Stimulated activated CD4-positive, alpha-beta T cell treated with anti-CD3 and anti-CD28 coated beads, Interleukin-15, amount 100 ng/mL, for 48 hours (primary cell): ENCODE measurements around the gene CCDC27.
A peak's percentile ranks its signal among the peaks of the same experiment; 100 is the strongest.
"Not testable (repeated sequence)": the region's sequence is repeated elsewhere in the genome, so short reads cannot be mapped to it uniquely, and the experiment has no call there.

ENCODE experiments used
- DNase-seq, 2 donors: peaks; one replicate each; pipeline ENCODE4 v3.0.0-alpha.2; 2020; ENCODE audit warnings: low read depth in 2 of 2

CCDC27 gene

DNA sequence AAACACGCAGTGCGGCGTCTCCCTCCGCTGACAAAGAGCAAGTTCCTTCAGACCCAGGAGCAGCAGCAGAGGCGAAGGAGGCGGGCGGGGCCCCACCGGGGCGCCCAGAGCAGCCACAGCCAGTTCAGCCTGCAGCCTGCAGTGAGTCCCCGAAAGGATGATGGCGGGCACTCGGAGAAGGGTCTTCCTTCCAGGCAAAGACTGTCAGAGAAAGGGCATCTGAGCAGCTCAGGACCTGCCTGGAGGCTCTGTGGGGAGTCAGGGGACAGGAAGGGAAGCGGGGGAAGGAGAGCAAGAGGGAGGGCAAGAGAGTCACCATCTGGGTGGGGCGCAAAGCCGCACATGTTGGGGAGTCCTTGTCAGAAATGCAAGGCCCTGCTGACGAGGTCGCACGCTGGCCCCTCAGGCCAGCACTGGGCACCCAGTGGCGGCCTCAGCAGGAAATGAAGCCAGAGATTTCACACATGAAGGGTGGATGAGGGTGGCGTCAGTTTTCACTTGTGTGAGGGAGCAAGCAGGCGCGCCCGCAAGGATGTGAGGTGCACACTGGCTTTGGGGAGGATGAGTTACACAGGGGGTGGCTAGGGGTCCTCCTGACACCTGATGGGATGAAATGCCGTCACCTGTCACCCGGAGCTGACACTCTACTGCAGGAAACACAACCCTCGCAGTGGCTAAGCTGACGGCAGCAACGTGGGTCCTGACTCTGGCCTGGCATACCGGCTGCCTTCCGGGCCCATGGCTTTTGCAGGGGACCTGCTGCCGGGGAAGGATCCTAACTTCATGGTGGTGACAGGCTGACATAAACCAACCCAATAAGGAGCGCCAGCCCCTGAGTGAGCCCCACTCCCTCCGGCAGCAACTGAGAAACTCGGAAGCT is 37.4 kb downstream of the CCDC27 start:
- DNase-seq = no peak

- no peak for DNase-seq
These were observed 38.3 kb downstream of the CCDC27 start for GRCh38 chr1:3790500-3790923.

GRCh38 chr1:3790952-3791351 is 38.7 kb downstream of the CCDC27 start:
- DNase-seq = no peak

DNA sequence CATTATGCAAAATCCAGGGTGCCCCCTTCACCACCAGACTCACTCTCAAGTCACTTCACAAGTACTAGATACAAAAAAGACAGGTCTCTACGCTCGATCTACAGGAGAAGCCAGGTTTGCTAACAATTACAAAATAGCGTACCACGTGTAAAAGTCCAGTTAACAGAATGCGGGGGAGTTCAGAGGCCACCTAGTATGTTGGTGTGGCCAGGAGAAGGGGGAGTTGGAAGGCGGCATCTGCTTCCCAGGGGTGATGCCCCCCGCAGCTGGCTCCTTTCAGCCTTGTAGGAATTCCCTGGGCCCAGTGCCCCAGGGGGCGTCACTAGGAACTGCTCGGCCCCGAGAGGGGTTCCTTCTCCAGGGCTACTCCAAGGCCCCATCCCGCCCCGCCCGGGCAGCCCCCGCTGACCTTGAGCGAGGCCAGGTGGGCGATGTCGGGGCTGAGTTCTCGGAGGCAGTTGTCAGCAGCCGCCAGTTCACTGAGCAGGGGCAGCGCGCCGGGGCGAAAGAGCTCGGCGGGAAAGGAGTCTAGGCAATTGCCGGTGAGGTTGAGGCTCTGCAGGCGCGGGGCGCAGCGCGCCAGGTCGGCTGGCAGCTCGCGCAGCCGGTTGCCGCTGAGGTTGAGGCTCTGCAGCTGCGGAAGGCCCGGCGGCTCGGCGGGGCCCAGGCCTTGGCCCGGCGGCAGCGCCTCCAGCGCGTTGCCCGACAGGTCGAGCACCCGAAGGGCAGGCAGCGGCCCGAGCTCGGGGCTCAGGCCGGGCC is 43.4 kb downstream of the CCDC27 start:
- DNase-seq = no peak

GRCh38 chr1:3796215-3797061 is 44.2 kb downstream of the CCDC27 start, which contains the start of gene LRRC47:
LRRC47 (minus strand) TSS chr1:3796498; CDS start chr1:3796476, 22 bp downstream.
- peak; percentile 90 to 93 for DNase-seq

GRCh38 chr1:3799976-3800685 is 47.9 kb downstream of the CCDC27 start:
- DNase-seq = no peak

GRCh38 chr1:3800795-3801194 is 48.5 kb downstream of the CCDC27 start:
- not testable (repeated sequence) for DNase-seq

- no peak for DNase-seq
These were observed 51.8 kb downstream of the CCDC27 start for GRCh38 chr1:3803905-3804626.

DNA sequence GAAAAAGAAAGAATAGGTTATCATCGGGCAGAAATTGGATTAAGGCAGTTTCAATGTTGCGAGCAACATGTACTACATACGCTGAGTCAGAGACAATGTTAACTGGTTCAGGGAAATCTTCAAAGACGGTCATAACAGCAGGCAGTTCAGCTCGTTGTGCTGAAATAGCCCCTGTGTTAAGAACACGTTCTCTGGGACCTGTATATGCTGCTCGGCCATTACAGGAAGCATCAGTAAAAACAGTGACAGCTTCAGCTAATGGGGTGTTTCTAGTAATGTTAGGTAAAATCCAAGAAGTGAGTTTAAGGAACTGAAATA is 52.3 kb downstream of the CCDC27 start:
- not testable (repeated sequence) for DNase-seq

GRCh38 chr1:3805038-3805437 is 52.8 kb downstream of the CCDC27 start:
- DNase-seq = no peak

DNA sequence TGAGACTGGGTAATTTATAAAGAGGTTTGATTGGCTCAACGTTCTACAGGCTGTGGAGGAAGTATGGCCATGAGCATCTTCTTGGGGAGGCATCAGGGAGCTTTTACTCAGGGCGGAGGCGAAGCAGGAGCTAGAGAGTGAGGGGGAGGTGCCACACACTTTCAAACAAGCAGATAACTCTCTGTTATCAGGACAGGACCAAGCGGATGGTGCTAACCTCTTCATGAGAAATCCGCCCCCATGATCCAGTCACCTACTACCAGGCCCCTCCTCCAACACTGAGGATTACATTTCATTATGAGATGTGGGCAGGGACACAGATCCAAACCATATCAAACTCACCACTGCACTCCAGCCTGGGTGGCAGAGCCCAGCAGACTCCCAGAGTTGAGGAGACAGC is 55.5 kb downstream of the CCDC27 start:
- DNase-seq = no peak

DNA sequence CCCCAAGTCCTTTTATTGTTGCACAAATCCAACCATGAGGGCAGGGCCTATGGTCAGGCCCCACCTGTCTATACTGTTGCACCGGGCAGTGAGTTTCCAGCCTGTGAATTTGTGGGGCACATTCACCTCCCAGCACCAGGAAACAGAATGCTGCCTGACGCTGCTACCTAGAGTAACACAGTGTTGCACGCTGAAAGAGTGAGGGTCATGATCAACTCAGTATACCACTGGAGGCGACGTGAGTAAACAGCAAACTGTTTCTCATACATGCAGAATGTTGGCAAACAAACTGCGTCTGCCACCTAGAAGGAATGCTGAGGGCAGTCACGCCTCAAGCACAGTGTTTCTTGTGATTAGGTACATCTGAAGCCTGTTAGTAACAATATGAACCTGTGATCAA is 57.4 kb downstream of the CCDC27 start:
- no peak for DNase-seq

- not testable (repeated sequence) for DNase-seq
These were observed 58.0 kb downstream of the CCDC27 start for GRCh38 chr1:3810149-3810761.

DNA sequence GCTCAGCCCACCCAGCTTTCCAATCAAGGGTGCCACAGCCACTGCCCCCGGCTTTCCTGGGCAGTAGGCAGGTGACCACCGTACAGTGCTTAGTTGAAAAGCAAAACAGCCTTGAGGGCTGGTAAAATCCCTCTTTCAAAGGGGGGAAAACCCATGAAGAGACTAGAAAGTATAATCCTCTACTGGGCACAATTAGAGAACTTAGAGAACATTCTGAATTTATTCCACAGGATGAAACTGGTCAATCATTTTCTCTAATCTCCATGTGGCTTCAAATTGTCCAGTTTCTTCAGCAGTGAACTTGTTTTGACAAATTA is 59.3 kb downstream of the CCDC27 start:
- DNase-seq = no peak

DNA sequence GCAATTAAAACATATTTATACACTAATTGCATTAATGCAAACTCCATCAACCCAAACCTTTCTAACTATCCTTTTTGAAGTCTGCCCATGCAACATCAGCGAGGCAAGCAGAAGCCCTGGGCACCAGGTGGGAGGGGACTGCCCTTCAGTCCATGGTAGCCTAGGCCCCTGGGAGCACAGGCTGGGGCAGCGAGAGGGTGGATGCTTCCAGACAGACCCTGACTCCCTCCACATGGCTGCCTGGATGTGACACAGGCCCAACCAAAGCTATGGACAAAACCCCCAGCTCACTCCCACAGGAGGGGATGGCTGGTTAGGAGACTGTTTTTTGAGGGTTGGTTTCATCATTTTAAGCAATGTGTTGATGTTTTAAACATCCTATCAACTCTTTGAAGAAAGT is 61.8 kb downstream of the CCDC27 start:
- DNase-seq = no peak

DNA sequence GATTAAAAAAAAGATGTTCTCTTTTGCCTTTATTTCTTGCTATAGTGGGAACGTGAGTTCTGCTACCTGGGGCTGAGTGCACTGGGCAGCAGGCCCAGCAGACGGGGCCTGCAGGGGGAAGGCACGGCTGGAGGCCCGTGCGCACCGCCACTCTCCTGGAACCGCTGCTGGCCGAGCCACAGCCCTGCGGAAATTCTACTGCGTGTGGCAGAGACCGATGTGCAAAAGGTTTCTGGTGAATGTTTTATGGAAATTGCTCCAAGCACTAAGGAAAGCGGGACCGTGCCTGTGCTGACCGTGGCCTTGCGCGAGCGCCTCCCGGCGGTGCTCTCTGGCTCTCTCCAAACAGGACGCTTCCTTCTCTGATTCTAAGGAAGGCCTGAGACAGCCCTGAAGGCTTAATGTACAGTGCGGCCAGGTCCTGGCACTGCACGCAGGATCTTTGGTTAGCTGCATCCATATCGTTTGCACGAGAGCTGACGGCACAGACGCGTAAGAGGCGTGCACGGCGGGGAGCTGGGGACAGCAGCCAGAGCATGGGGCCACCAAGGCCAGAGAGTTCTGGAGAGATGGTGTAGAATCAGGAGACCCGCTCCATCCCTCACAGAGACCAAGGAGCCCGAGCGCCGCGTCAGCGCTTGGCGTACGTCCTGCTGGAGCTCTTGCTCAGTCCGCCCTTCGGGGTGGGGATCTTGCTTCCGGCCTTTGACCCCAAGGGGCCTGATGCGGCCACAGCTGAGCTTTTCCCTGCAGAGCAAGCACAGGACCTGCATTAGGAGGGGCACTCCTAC is 62.7 kb downstream of the CCDC27 start:
- no peak for DNase-seq

- no peak for DNase-seq
These were observed 64.3 kb downstream of the CCDC27 start for GRCh38 chr1:3816331-3817137.

- no peak for DNase-seq
These were observed 65.0 kb downstream of the CCDC27 start for GRCh38 chr1:3817138-3817740.
